Left hindlimb (tissue), 1 donor: Measurements from ENCODE around the gene ZNF646.
A peak's percentile ranks its signal among the peaks of the same experiment; 100 is the strongest.

Experiments used
- DNase-seq: peaks from one replicate; pipeline ENCODE4 v3.0.0-alpha.2; 2018

Gene ZNF646, protein sequence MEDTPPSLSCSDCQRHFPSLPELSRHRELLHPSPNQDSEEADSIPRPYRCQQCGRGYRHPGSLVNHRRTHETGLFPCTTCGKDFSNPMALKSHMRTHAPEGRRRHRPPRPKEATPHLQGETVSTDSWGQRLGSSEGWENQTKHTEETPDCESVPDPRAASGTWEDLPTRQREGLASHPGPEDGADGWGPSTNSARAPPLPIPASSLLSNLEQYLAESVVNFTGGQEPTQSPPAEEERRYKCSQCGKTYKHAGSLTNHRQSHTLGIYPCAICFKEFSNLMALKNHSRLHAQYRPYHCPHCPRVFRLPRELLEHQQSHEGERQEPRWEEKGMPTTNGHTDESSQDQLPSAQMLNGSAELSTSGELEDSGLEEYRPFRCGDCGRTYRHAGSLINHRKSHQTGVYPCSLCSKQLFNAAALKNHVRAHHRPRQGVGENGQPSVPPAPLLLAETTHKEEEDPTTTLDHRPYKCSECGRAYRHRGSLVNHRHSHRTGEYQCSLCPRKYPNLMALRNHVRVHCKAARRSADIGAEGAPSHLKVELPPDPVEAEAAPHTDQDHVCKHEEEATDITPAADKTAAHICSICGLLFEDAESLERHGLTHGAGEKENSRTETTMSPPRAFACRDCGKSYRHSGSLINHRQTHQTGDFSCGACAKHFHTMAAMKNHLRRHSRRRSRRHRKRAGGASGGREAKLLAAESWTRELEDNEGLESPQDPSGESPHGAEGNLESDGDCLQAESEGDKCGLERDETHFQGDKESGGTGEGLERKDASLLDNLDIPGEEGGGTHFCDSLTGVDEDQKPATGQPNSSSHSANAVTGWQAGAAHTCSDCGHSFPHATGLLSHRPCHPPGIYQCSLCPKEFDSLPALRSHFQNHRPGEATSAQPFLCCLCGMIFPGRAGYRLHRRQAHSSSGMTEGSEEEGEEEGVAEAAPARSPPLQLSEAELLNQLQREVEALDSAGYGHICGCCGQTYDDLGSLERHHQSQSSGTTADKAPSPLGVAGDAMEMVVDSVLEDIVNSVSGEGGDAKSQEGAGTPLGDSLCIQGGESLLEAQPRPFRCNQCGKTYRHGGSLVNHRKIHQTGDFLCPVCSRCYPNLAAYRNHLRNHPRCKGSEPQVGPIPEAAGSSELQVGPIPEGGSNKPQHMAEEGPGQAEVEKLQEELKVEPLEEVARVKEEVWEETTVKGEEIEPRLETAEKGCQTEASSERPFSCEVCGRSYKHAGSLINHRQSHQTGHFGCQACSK (N-terminal part only)

DNA sequence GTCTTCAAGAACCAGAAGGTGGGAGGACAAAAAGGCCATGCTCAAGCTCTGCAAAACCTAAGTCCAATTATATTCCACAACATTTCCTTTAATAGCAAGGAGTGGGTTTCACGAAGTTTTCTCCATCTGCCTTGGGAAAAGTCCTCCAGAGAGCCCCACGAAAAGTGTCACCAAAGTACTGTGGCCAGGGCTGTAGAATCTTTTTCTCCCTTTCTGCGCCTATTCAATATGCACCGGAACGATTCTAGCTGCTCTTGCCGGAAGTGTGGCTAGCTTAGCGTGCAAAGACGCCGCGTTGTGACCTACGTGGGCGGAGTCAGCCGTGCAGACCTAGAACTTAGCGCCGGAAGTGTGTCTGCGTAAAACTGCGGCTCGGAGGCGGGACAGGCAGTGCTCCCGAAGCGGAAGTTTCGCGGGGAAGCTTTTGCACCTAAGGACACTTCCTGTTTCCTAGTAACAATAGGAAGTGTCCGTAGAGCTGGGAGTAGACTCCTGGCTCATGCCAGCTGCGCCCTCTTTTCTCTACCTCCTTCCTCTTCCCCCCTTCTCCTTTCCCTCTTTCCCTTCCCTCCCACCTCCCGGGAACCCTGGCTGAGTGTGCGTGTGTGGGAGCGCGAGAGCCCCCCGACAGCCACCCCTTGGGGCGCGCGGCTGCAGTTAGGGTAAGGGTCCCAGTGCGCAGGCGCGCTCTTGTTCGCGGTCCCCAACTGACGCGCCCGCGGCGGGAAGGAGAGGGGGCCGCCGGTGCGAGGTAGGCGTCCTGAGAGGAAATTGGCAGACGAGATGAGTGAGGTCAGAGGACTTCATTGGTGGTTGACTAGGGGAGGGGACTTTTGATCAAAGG lies at the start of gene ZNF646, which contains the start of gene ZNF668:
TSS of gene ZNF646 (plus strand) at position 453 of the 844 bp plus-strand sequence. CDS start 1,903 bp downstream, outside the sequence.
TSS of gene ZNF668 (minus strand) at position 271 of the 844 bp plus-strand sequence. CDS start 9,781 bp downstream, outside the sequence.
- DNase-seq = peak; percentile 98

GRCh38 chr16:31025339-31025738 lies 48.9 kb upstream of the ZNF646 start:
- no peak for DNase-seq

DNA sequence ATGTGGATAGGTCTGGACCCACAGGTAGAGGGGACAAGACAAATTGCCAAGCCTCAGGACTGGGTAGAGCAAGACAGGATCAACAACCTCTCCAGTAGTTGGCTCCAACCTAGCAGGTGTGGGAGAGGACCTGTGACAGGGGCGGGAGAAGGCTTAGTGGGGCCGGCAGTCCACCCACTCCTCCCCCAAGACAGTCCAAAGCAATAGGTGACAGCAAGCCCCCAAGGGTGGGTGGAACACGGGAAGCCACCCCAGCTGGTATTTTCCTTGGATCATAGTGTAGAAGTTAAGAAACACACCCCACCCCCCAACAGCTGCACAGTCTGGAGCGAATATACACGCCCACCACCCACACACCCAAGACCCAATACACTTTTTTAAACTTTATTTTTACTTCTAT lies 45.0 kb upstream of the ZNF646 start:
- no peak for DNase-seq

GRCh38 chr16:31031276-31031675 lies 42.9 kb upstream of the ZNF646 start:
- DNase-seq = no peak

- DNase-seq = peak; percentile 98
Observed at GRCh38 chr16:31032736-31033708, 41.2 kb upstream of the ZNF646 start, which contains the start of gene STX4. Gene STX4, plus strand, starts transcription at chr16:31033558. Its CDS starts 248 bp downstream, at chr16:31033806.

GRCh38 chr16:31033709-31034492 lies 40.3 kb upstream of the ZNF646 start:
- peak; percentile 90 for DNase-seq

DNA sequence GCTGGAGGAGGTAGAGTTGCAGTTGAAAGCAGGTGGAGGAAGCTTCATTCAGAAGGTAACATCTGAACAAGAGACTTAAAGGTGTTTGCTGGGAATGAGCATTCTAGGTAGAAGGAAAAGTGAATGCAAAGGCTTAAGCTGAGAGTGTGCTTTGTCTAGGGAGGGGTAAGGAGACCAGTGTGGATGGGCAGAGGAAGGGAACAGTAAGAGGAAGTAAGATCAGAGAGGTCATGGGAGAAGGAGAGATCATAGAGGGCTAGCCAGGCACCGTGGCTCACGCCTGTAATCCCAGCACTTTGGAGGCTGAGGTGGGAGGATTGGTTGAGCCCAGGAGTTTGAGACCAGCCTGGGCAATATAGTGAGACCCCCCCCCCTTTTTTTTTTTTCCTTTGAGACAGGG lies 37.5 kb upstream of the ZNF646 start:
- no peak for DNase-seq

- DNase-seq = no peak
Observed at GRCh38 chr16:31038993-31039392, 35.2 kb upstream of the ZNF646 start.

DNA sequence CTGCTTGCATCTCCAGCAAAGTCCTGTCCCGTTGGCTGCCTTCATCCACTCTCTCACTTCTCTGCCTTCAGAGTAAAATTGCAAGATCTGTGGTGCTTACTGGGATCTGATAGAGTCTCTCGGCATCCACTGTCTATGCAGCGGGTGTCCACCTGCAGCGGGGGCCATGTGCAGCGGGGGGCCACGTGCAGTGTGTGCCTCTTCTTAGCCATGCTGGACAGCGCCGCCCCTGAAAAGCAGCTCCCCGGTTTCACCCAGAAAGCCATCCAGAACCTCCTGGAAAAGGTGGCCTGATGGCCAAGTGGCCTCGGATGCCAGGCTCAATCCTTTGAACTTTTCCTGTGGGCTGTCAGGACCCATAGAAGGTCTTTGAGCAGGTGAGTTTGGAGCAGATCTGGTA lies 31.4 kb upstream of the ZNF646 start:
- DNase-seq = no peak

GRCh38 chr16:31043352-31043751 lies 30.9 kb upstream of the ZNF646 start:
- no peak for DNase-seq

GRCh38 chr16:31043898-31044481 lies 30.2 kb upstream of the ZNF646 start:
- no peak for DNase-seq

DNA sequence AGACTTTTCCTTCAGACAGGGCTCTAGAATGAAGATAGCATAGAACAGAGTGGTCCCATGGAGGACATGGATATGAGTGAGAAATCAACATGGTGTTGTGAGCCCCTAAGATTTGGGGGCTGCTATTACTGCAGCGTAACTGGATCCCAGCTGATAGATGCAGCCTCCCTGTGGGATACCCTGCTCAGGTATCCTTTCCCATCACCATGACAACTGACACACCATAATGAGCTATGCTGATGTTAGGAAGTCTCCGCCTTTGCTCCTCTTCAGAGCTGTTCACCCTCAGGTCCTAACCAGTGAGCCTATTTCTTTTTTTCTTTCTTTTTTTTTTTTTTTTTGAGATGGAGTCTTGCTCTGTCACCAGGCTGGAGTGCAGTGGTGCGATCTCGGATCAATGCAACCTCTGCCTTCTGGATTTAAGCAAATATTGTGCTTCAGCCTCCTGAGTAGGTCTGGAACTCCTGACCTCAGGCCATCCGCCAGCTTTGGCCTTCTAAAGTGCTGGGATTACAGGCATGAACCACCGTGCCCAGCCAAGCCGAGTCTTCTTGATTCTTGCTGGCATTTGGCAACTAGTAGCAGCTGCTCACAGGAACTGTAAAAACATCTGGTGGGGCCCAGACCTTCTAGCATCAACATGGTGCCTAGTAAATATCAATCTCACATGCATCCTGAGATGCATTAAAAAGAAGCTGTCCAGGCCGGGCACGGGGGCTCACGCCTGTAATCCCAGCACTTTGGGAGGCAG lies 23.8 kb upstream of the ZNF646 start:
- no peak for DNase-seq

DNA sequence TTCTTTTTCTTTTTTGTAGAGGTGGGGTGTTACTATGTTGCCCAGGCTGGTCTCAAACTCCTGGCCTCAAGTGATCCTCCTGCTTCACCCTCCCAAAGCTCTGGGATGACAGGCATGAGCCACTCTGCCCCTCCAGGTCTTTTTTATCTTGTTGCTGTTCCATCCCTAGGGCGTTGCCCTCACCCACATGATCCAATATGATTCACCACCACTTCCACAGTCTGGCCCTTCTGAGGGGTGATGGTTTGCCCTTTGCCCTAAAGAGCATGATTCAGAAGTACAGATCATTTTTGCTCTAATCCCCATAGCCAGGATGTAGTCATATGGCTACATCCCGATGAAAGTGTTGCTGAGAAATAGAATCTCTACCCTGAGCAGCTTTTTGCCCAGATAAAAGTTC lies 22.1 kb upstream of the ZNF646 start:
- DNase-seq = no peak

DNA sequence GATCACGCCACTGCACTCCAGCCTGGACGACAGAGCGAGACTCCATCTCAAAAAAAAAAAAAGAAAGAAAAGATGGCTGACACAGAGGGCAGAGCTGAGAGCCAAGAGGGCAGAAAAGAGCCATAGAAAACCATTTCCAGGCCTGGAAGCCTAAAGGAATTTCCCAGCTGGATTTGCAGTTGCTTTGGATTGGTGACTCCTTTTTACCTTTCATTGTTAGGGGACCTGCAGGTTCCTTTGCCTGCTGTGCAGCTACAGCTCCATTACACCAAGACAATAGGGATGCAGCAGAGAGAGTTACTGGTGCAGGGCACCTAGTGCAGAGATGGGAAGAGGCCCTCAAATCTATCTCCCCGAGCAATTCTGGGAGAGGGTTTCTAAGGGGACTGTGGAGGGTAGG lies 18.6 kb upstream of the ZNF646 start:
- DNase-seq = no peak

DNA sequence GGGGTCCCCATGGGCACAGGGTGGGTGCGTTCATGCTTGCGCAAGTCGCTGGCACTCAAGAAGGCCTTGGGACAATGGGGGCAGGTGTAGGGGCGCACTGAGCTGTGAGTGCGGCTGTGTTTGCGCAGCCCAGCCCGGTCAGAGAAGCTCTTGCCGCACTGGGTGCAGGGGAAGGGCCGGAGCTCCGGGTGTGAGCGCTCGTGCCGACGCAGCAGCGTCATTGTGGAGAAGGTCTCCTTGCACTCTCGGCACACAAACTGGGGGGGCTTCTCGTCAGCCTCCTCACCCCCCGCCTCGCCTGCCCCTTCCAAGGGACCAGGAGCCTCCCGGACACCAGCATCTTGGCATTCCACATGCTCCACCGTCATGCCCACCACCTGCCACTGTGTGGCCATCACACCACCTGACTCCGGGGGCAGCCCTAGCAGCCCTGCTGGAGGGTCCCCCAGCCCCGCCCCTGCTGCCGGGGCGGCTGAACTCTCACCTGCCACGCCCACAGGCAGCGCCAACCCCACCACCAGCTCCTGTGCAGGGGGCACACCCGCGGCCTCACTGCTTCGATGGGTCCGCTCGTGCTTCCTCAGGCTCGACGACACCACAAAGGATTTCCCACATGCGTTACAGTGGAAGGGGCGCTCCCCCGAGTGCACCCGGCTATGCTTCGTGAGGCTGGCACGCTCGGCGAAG lies 13.0 kb upstream of the ZNF646 start:
- DNase-seq = no peak

GRCh38 chr16:31061813-31062440 lies 12.3 kb upstream of the ZNF646 start:
- DNase-seq = no peak

DNA sequence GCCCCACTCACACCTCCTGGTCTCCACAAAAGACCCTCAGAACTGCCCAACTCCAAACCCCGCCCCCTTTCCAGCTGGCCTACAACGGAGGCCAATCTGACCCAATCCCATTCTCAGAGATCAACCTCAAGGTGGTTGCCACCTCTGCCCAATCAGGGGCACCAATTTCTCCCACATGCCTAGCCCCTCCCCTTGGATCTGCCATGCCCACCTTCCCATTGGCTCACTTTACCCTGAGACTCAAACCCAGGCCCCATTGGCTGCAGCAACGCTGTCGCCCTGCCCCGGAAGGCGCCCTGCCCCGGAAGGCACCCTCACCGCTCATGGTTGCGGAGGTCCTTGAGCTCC lies 10.8 kb upstream of the ZNF646 start:
- no peak for DNase-seq
